AG08395 (cell line): ENCODE data around the gene TUBA3C.

Experiments
- DNase-seq: peaks from one replicate; pipeline ENCODE4 v3.0.0; 2012; ENCODE audit warnings: mixed read lengths, low spot score

Gene TUBA3C

GRCh38 chr13:19161308-19161707, 20.3 kb downstream of the TUBA3C start:
- DNase-seq = no peak

- DNase-seq = no peak
Measured at GRCh38 chr13:19159761-19160420, 21.7 kb downstream of the TUBA3C start.

GRCh38 chr13:19159181-19159580, 22.4 kb downstream of the TUBA3C start:
- DNase-seq = no peak

GRCh38 chr13:19158526-19159174, 23.0 kb downstream of the TUBA3C start:
- DNase-seq = no peak

GRCh38 chr13:19158006-19158405, 23.6 kb downstream of the TUBA3C start:
- no peak for DNase-seq

- DNase-seq = no peak
Measured at GRCh38 chr13:19157461-19157860, 24.2 kb downstream of the TUBA3C start.

- no peak for DNase-seq
Measured at GRCh38 chr13:19156013-19156825, 25.4 kb downstream of the TUBA3C start.

- DNase-seq = no peak
Measured at GRCh38 chr13:19155321-19155861, 26.2 kb downstream of the TUBA3C start.

GRCh38 chr13:19154843-19155242, 26.8 kb downstream of the TUBA3C start:
- DNase-seq = no peak

- DNase-seq = no peak
Measured at GRCh38 chr13:19153782-19154450, 27.7 kb downstream of the TUBA3C start.

- no peak for DNase-seq
Measured at GRCh38 chr13:19152403-19152802, 29.2 kb downstream of the TUBA3C start.

GRCh38 chr13:19151581-19152263, 29.9 kb downstream of the TUBA3C start:
- no peak for DNase-seq

GRCh38 chr13:19150712-19151228, 30.9 kb downstream of the TUBA3C start:
- no peak for DNase-seq

GRCh38 chr13:19150226-19150625, 31.4 kb downstream of the TUBA3C start:
- no peak for DNase-seq

- DNase-seq = no peak
Measured at GRCh38 chr13:19148561-19148960, 33.1 kb downstream of the TUBA3C start.
